ENCODE measurements around the gene SLA2.

GRCh38 chr20:36632487-36633284, 13.3 kb downstream of the SLA2 start:
- TF ChIP-seq CTCF (IDR thresholded peaks at IDR 0.05; ENCODE audit: poor library complexity, severe bottlenecking) (no peak), POLR2AphosphoS5 (IDR thresholded peaks at IDR 0.05) (no peak)

All from neural cell (in vitro differentiated cells).